H7 (cell line): ENCODE measurements around the gene PWP2. TPM values are rescaled to one million over a fixed set of nuclear protein-coding genes. Genes with fewer than 3 reads are reported as not detected.
"Not testable (repeated sequence)": the region's sequence is repeated elsewhere in the genome, so short reads cannot be mapped to it uniquely, and the experiment has no call there.

ENCODE experiments used
- DNase-seq: peaks from one replicate; pipeline ENCODE4 v3.0.0; 2012
- H3K27me3 ChIP-seq: 2 replicates; pipeline ENCODE4 v1.6.0; 2011; ENCODE audit warnings: mild to moderate bottlenecking, low read length; ENCODE audit not compliant: control insufficient read depth, insufficient read depth
- H3K36me3 ChIP-seq: replicated peaks from 2 replicates; pipeline ENCODE4 v1.5.1; 2011; ENCODE audit warnings: low read length; ENCODE audit not compliant: control insufficient read depth, insufficient read depth
- H3K4me3 ChIP-seq: 2 replicates; pipeline ENCODE4 v1.5.1; 2011; ENCODE audit warnings: low read depth, mild to moderate bottlenecking, control low read depth, low read length, moderate library complexity; ENCODE audit not compliant: insufficient read depth
- total RNA-seq: library from RNA; depleted of rRNA; stranded (reverse); fragments of >200 nt; shearing (Covaris generic); gene quantifications from 2 replicates; pipeline ENCODE4 v1.2.3, GENCODE V29; 2014

The PWP2 gene
- total RNA-seq, 1 experiment from 2014 or later, result 8.6 TPM

DNA sequence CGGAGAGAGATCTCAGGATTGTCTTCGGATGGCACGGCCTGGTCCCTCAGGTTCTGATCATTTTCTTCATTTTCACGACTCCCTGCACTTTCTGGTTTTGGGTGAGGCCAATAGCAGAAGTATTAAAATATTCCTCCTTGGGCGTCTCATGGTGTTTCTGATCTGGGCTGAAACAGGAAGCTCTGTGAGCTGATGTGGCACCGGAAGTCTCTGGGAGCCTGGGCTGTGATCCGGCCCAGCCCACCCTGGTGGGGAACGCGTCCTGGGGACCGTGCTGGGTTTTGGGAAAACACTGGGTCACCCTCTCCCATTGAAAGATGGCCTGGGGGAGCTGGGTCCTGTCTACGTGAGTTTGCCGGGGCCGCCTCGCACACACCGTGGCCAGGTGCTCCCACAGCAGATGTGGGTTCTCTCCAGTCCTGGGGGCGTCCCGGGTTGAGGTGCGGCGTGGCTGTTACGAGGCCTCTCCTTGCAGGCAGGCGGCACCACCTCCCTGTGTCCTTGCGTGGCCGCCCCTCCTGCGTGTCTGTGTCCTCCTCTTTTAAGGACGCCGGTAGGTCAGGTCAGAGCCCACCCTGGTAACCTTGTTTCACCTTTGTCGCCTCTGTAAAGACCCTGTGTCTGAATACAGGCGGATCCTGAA is 50.4 kb downstream of the PWP2 start:
- not testable (repeated sequence) for DNase-seq, H3K27me3 ChIP-seq, H3K36me3 ChIP-seq, H3K4me3 ChIP-seq

DNA sequence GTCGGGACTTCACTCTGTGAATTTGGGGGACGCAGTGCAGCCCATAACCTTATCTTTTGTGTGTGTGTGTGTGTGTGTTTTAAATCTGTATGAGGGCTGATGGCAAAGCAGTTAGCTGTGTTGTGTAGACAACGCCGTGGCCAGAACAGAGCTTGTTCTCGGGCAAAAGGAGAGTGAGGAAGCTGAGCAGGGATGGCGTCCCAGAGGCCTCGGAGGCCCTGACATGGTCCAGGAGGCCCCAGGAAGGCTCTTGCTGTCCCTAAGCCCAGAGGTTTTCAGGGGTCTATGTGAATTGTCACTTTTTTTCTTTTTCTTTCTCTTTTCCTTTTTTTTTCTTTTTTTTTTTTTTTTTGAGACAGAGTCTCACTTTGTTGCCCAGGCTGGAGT is 50.9 kb downstream of the PWP2 start:
- not testable (repeated sequence) for DNase-seq, H3K36me3 ChIP-seq, H3K4me3 ChIP-seq, H3K27me3 ChIP-seq

GRCh38 chr21:44159349-44160297 is 52.4 kb downstream of the PWP2 start:
- not testable (repeated sequence) for DNase-seq, H3K27me3 ChIP-seq, H3K4me3 ChIP-seq, H3K36me3 ChIP-seq

DNA sequence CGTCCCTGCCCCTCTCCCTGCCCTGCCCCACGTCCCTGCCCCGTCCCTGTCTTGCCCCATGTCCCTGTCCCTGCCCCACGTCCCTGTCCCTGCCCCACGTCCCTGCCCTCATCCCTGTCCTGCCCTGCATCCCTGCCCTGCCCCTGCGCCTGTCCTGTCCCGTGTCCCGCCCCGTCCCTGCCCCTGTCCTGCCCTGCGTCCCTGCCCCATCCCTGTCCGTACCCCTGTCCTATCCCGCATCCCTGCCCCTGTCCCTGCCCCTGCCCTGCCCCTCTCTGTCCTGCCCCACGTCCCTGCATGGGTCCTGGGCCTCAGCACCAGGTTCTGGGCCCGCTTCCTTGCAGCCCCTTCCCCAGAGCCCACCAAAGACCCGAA is 53.1 kb downstream of the PWP2 start:
- H3K36me3 ChIP-seq, DNase-seq, H3K4me3 ChIP-seq, H3K27me3 ChIP-seq: not testable (repeated sequence)

DNA sequence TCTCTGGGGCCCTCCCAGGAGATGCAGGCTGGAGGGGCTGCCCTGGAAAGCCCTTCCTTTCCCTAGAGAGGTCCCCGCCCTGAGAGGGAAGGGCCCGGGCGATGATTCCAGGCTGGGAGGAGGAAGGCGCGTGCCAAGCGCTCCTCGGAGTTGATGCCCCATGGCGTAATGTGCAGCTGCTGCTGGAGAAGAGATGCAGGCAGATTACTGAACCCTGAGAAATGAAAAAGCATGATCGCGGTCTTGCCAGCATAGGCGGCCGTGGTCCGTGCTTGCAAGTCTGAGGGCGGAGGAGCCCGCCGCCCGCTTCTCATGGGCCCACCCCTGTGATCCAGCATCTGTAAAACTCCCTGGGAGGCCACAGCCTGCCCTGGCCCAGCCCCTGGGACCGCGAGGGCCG is 53.6 kb downstream of the PWP2 start:
- DNase-seq, H3K27me3 ChIP-seq, H3K36me3 ChIP-seq, H3K4me3 ChIP-seq: not testable (repeated sequence)

DNA sequence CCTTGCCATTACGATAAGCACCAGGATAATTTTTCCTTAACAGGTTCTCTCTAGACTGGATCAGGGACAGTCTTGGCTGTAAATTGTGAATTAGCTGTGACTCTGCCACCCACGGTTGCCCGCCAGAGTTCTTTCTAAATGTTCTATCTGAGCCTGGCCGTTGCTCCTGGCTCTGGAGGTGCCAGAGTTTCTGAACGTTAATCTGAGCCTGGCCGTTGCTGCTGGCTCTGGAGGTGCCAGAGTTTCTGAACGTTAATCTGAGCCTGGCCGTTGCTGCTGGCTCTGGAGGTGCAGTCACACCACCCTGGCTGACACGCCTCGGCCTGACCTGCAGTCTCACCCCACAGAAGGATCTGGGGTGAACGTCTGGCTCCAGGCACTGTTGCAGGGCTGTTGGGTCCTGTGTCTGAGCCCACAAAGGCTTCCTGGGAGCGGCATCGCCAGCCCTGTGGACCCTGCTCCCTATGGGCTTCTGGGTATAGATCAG is 56.0 kb downstream of the PWP2 start:
- not testable (repeated sequence) for H3K4me3 ChIP-seq, DNase-seq, H3K27me3 ChIP-seq, H3K36me3 ChIP-seq

DNA sequence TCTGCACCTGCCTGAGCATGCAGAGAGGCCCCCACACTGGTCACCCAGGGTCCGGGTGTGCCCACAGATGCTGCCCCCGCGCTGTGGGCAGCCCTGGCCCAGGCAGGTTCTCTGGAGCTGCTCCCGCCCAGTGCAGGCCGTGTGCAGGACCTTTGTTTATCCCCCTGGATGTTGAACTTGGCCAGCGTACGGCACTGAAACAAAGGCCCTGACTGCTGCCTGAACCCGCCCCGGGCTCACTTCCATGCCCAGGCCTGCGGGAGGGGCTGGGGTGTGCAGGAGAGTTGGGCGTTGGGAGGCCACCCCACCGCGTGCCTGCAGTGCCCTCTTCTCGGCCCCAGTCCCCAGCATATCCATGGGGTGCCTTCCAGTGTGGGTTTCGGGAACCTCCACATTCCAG is 58.7 kb downstream of the PWP2 start:
- H3K27me3 ChIP-seq, H3K4me3 ChIP-seq, H3K36me3 ChIP-seq, DNase-seq: not testable (repeated sequence)

DNA sequence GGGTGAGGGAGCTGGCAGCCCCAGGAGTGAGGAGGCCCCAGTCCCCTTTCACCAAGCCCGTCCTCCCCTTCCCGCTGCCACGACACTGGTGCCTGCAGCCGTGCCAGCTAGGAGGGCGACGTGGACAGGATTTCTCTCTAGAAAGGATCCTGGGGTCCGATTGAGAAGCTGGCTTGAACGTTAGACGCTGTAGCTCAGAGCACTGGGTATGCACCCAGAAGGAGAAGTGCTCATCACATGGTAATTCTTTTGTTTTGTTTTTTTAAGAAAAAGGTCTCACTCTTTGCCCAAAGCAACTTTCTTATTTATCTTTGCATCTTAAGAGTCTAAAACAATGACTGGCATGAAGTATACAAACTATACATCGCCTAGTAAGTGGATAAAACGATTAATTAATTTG is 60.3 kb downstream of the PWP2 start:
- not testable (repeated sequence) for H3K27me3 ChIP-seq, H3K36me3 ChIP-seq, H3K4me3 ChIP-seq, DNase-seq

GRCh38 chr21:44170326-44170725 is 63.1 kb downstream of the PWP2 start:
- not testable (repeated sequence) for H3K4me3 ChIP-seq, H3K36me3 ChIP-seq, H3K27me3 ChIP-seq, DNase-seq

- not testable (repeated sequence) for H3K4me3 ChIP-seq
Measured at GRCh38 chr21:44170863-44171262, 63.7 kb downstream of the PWP2 start.

GRCh38 chr21:44171962-44172572 is 64.9 kb downstream of the PWP2 start:
- DNase-seq, H3K27me3 ChIP-seq, H3K4me3 ChIP-seq, H3K36me3 ChIP-seq: not testable (repeated sequence)

More at GRCh38 chr21:44170863-44171262, 63.7 kb downstream of the PWP2 start:
- not testable (repeated sequence) for DNase-seq, H3K36me3 ChIP-seq, H3K27me3 ChIP-seq

DNA sequence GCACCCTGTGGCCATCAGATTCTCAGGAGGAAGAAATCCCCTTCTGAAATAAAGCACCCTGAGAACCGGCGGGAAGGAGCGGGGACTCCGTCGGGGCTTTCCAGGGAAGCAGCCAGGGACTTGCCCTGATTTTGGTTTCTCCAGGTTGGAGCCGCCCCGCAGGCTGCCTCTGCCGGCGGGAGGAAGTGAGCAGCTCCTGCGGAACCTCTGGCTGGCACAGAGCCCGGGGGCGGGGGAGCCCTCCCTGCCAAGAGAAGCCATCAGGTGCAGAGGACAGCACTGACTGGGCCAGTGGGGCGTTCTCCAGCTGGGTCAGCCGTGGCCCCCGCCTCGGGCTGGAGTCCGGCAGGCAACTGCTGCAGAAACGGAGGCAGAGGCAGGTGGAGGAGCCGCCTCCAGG is 65.5 kb downstream of the PWP2 start:
- not testable (repeated sequence) for DNase-seq

GRCh38 chr21:44175189-44175588 is 68.0 kb downstream of the PWP2 start:
- H3K4me3 ChIP-seq, DNase-seq, H3K27me3 ChIP-seq, H3K36me3 ChIP-seq: not testable (repeated sequence)

More for the DNA sequence above, 65.5 kb downstream of the PWP2 start:
- not testable (repeated sequence) for H3K27me3 ChIP-seq, H3K36me3 ChIP-seq, H3K4me3 ChIP-seq

- DNase-seq, H3K27me3 ChIP-seq, H3K36me3 ChIP-seq, H3K4me3 ChIP-seq: not testable (repeated sequence)
Measured at GRCh38 chr21:44176127-44176526, 68.9 kb downstream of the PWP2 start.
